RWPE1 (cell line): ENCODE measurements around the gene PBX3.

ENCODE experiments used
- CTCF ChIA-PET: fragments of 350-600 bp; sonication (Branson Sonifier 250); formaldehyde crosslinking; extraction: SDS; loops from one replicate; lab custom pipeline; 2021; lab: Yijun Ruan, JAX
- POLR2A ChIA-PET: fragments of 400-600 bp; formaldehyde crosslinking; extraction: SDS; loops from one replicate; lab custom pipeline; 2020; ENCODE audit warnings: antibody characterized with exemption; ENCODE audit not compliant: low non-redundant PET; lab: Yijun Ruan, JAX
- DNase-seq: peaks from one replicate; pipeline ENCODE4 v3.0.0; 2012; ENCODE audit warnings: low spot score
- H3K27ac ChIP-seq: fragments of 450-650 bp; 2 replicates; pipeline ENCODE4 v1.5.1; 2017
- CTCF ChIP-seq: fragments of 450-650 bp; conservative IDR thresholded peaks from 2 replicates; pipeline ENCODE4 v1.5.1; 2017; ENCODE audit warnings: low read depth, mild to moderate bottlenecking

The PBX3 gene

GRCh38 chr9:125795970-125796596, 48.9 kb downstream of the PBX3 start:
- CTCF ChIA-PET: no interaction called here
- TF ChIP-seq CTCF: no peak

GRCh38 chr9:125797930-125798329, 50.8 kb downstream of the PBX3 start:
- ChIA-PET CTCF (interaction anchor here (0.6 kb wide), 1 partner anchor 104 kb away, joined by 4 read pairs; no protein-coding TSS in a partner anchor), POLR2A (no interaction called here)
- DNase-seq: no peak
- no peak overlapping the region for H3K27ac ChIP-seq
- no peak for TF ChIP-seq CTCF

More at GRCh38 chr9:125795970-125796596, 48.9 kb downstream of the PBX3 start:
- no peak overlapping the region for H3K27ac ChIP-seq
- no peak for DNase-seq
- POLR2A ChIA-PET: no interaction called here

- DNase-seq: no peak
- ChIA-PET POLR2A (no interaction called here), CTCF (interaction anchor here (0.5 kb wide), 1 partner anchor 356 kb away, joined by 3 read pairs; no protein-coding TSS in a partner anchor)
- no peak overlapping the region for H3K27ac ChIP-seq
- no peak for TF ChIP-seq CTCF
These were observed 56.4 kb downstream of the PBX3 start for GRCh38 chr9:125803526-125803925.

GRCh38 chr9:125805057-125805456, 57.9 kb downstream of the PBX3 start:
- H3K27ac ChIP-seq: no peak overlapping the region
- TF ChIP-seq CTCF: no peak
- DNase-seq: no peak
- ChIA-PET CTCF (interaction anchor here (0.6 kb wide), 1 partner anchor 662 kb away, joined by 4 read pairs; no protein-coding TSS in a partner anchor), POLR2A (no interaction called here)

- POLR2A ChIA-PET: no interaction called here
- TF ChIP-seq CTCF: no peak
These were observed 58.4 kb downstream of the PBX3 start for GRCh38 chr9:125805586-125805985.

GRCh38 chr9:125807079-125807478, 59.9 kb downstream of the PBX3 start:
- POLR2A ChIA-PET: interaction anchor here (0.7 kb wide), 1 partner anchor 31 kb away, joined by 3 read pairs; no protein-coding TSS in a partner anchor
- no peak overlapping the region for H3K27ac ChIP-seq
- no peak for DNase-seq
- CTCF ChIA-PET: no interaction called here
- TF ChIP-seq CTCF: no peak

More at GRCh38 chr9:125805586-125805985, 58.4 kb downstream of the PBX3 start:
- CTCF ChIA-PET: interaction anchor here (0.6 kb wide), 1 partner anchor 662 kb away, joined by 4 read pairs; no protein-coding TSS in a partner anchor
- no peak for DNase-seq
- no peak overlapping the region for H3K27ac ChIP-seq
